Psoas muscle (tissue), 8 donors: Measurements from ENCODE around the gene ANO1. TPM values are rescaled to one million over a fixed set of nuclear protein-coding genes. Genes with fewer than 3 reads are reported as not detected.

Experiments used
- ATAC-seq, 4 donors: fragments of 200-7000 bp; cut with Tn5 transposase; one replicate each; pipeline ENCODE4 v1.9.1; 2020; ENCODE audit warnings: moderate library complexity in 3 of 4, mild to moderate bottlenecking in 2 of 4
- DNase-seq, 2 donors: peaks; one replicate each; pipeline ENCODE4 v3.0.0-alpha.2; 2020
- H3K27ac ChIP-seq: fragments of 200-600 bp; one replicate; pipeline ENCODE4 v1.8.0; 2022
- H3K27me3 ChIP-seq, 3 donors: fragments of 200-600 bp in 1 of 3; one replicate each; pipeline versions ENCODE4 v1.6.1 to v1.8.0; 2013 to 2022; ENCODE audit warnings: low read length in 2 of 3, mild to moderate bottlenecking in 2 of 3, moderate library complexity in 1 of 3; ENCODE audit not compliant: insufficient read depth in 3 of 3
- H3K36me3 ChIP-seq, 2 donors: fragments of 200-600 bp in 1 of 2; one replicate each; pipeline versions ENCODE4 v1.6.1 to v1.8.0; 2013 to 2022; ENCODE audit warnings: low read depth in 1 of 2, mild to moderate bottlenecking in 1 of 2, moderate library complexity in 1 of 2; ENCODE audit not compliant: insufficient read depth in 1 of 2
- H3K4me1 ChIP-seq: fragments of 200-600 bp; one replicate; pipeline ENCODE4 v1.8.0; 2022
- H3K4me3 ChIP-seq: fragments of 200-600 bp; one replicate; pipeline ENCODE4 v1.8.0; 2022; ENCODE audit warnings: mild to moderate bottlenecking
- H3K9me3 ChIP-seq: fragments of 200-600 bp; one replicate; pipeline ENCODE4 v1.8.0; 2022
- CTCF ChIP-seq: fragments of 200-600 bp; IDR thresholded peaks from one replicate; pipeline ENCODE4 v1.8.0; 2022; ENCODE audit warnings: antibody characterized with exemption
- WGBS, 3 donors: extraction: QIAGEN DNeasy Blood & Tissue Kit; methylation state at CpG; one replicate each; pipeline versions ENCODE4 v1.1.6 to v1.1.7; 2013; 5-methylcytosine and 5-hydroxymethylcytosine counted together
- intact Hi-C, 2 donors: fragments of 100-400 bp; cut with DNase I; formaldehyde crosslinking; loops; one replicate each; pipeline versions ENCODE4 v1.11.0 to v1.14.2; 2022
- polyA plus RNA-seq, 3 donors: library from polyadenylated mRNA; stranded (reverse); fragments of 200-250 nt; gene quantifications; one replicate each; pipeline ENCODE4 v1.2.3, GENCODE V29; 2013
- total RNA-seq, 4 donors: library from RNA; stranded (reverse); fragmentation: NEBNext Ultra II Directional in 2 of 4; extraction: Animal tissue kit (Norgen Biotek cat#: 25700) in 2 of 4; gene quantifications; one replicate each; pipeline versions ENCODE4 v1.2.1 to v1.2.4, GENCODE V29; 2021 to 2023
- donor health status: healthy with polysubstance abuse.
- donor health status: DM: no; HTN: no; CAD: no; lungs with moderate emphysema.
- donor health status: Bipolar disorder and iron deficiency.
- donor health status: healthy.
- donor health status: DM: yes; HTN: yes; CAD: no.
- donor health status: DM: no; HTN: no; CAD: no.
- donor health status: DM: no; HTN: no; CAD: no.
- donor health status: DM: yes; HTN: yes; CAD: no.

The ANO1 gene
- total and polyA plus RNA-seq, 7 donors: 2.2 to 11.3 (median 8.7) TPM

DNA sequence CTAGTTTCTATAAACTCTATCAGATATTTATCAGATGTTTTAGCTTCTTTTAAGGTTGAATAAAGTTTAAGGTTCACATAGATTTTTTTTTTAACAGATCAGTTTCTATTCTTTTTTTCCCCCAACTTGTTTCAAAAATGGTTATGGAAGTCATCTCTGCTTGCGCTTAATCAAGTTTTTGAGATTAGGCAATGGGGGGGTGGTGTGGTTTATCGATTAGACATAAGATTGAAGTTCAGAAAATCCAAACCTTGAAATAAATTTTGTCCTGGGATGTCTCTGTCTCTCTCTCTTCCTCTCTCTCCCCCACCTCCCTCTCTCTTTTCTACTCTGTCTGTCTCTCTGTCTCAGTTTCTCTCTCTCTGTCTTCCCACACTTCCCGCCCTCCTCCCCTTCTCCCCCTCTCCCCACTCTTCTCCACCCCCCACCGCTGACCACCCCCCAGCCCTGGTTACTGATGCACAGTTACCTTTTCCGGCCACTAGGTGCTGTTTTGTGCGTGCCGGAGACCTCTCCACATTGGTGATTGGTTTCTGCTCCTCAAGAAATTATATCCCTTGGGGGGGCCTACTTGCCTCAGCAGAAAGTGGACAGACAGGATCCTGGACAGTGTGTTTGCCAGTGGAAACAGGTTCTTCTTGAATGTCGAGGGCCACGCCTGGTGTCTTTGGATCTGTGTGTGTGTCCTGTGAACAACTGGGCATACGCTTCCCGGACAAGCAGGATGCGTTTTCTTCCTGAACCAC is 29.7 kb upstream of the ANO1 start:
- peaks cover 0 to 4% (median 4%) of the 10 kb centered on the region in 3 donors for H3K27me3 ChIP-seq
- TF ChIP-seq CTCF: no peak
- H3K9me3 ChIP-seq: peaks cover 6% of the 10 kb centered on the region
- ATAC-seq (no peak), DNase-seq (no peak)
- H3K4me3 ChIP-seq: no peak overlapping the region
- H3K36me3 ChIP-seq: no peaks in the 10 kb centered on the region
- WGBS, 3 donors: 40 to 46% (median 42%) methylated on average over 11 of the region's 12 CpGs
- no peaks in the 10 kb centered on the region for H3K4me1 ChIP-seq
- no peak overlapping the region for H3K27ac ChIP-seq
- intact Hi-C loops: no loop called here

- no peak overlapping the region for H3K4me3 ChIP-seq
- 47 to 60% (median 56%) methylated on average over 5 of the region's 5 CpGs for WGBS, 3 donors
- peaks cover 1% of the 10 kb centered on the region for H3K9me3 ChIP-seq
- no peak for ATAC-seq
- H3K27ac ChIP-seq: no peak overlapping the region
- H3K27me3 ChIP-seq: peaks cover 0 to 4% (median 4%) of the 10 kb centered on the region in 3 donors
- intact Hi-C loops: no loop called here
- H3K4me1 ChIP-seq: no peaks in the 10 kb centered on the region
- TF ChIP-seq CTCF: no peak
- H3K36me3 ChIP-seq: no peaks in the 10 kb centered on the region
- no peak for DNase-seq
Observed at GRCh38 chr11:70049045-70049444, 29.1 kb upstream of the ANO1 start.

GRCh38 chr11:70050243-70050642 is 27.9 kb upstream of the ANO1 start:
- Histone ChIP-seq H3K4me3 (no peak overlapping the region), H3K36me3 (no peaks in the 10 kb centered on the region), H3K27me3 (peaks cover 0 to 4% (median 4%) of the 10 kb centered on the region in 3 donors), H3K27ac (no peak overlapping the region), H3K4me1 (no peaks in the 10 kb centered on the region), H3K9me3 (no peaks in the 10 kb centered on the region)
- no peak for TF ChIP-seq CTCF
- ATAC-seq: no peak
- no peak for DNase-seq
- intact Hi-C loops: no loop called here
- 62 to 67% (median 65%) methylated on average over 7 of the region's 7 CpGs for WGBS, 3 donors

- TF ChIP-seq CTCF: no peak
- 87 to 92% (median 90%) methylated on average over 3 of the region's 3 CpGs for WGBS, 3 donors
- DNase-seq (no peak), ATAC-seq (no peak)
- H3K36me3 ChIP-seq: no peaks in the 10 kb centered on the region
- no peaks in the 10 kb centered on the region for H3K9me3 ChIP-seq
- no peak overlapping the region for H3K27ac ChIP-seq
- no peak overlapping the region for H3K4me3 ChIP-seq
- peaks cover 0 to 4% (median 4%) of the 10 kb centered on the region in 3 donors for H3K27me3 ChIP-seq
- intact Hi-C loops: no loop called here
- no peaks in the 10 kb centered on the region for H3K4me1 ChIP-seq
Observed at GRCh38 chr11:70054004-70054403, 24.1 kb upstream of the ANO1 start.

GRCh38 chr11:70055444-70055843 is 22.7 kb upstream of the ANO1 start:
- no peaks in the 10 kb centered on the region for H3K9me3 ChIP-seq
- WGBS, 3 donors: 64 to 66% (median 65%) methylated on average over 3 of the region's 3 CpGs
- no peaks in the 10 kb centered on the region for H3K36me3 ChIP-seq
- H3K4me3 ChIP-seq: no peak overlapping the region
- TF ChIP-seq CTCF: no peak
- peaks cover 0 to 4% (median 0%) of the 10 kb centered on the region in 3 donors for H3K27me3 ChIP-seq
- ATAC-seq (no peak), DNase-seq (no peak)
- no peaks in the 10 kb centered on the region for H3K4me1 ChIP-seq
- H3K27ac ChIP-seq: no peak overlapping the region
- intact Hi-C loops: no loop called here
